HL-60/S4 treated with phorbol 12-myristate 13-acetate at 8.2 ng/mL for 4 days and 3 days (cell line): Measurements from ENCODE around the gene ALG12.

Experiments used
- in situ Hi-C: fragments of 300-500 bp; cut with MboI; formaldehyde crosslinking; loops from 2 replicates; pipeline ENCODE4 v1.15.0; 2022; ENCODE audit warnings: low sequenced_read_pairs

Gene ALG12

GRCh38 chr22:49918911-49919881, 958 bp upstream of the ALG12 start:
- in situ Hi-C loops, result no loop called here

GRCh38 chr22:49916831-49917230, 1.4 kb downstream of the ALG12 start:
- in situ Hi-C loops, result no loop called here

- in situ Hi-C loops, result no loop called here
Observed at GRCh38 chr22:49915610-49916009, 2.6 kb downstream of the ALG12 start.

- in situ Hi-C loops, result no loop called here
Observed at GRCh38 chr22:49914256-49914655, 4.0 kb downstream of the ALG12 start.

GRCh38 chr22:49913446-49913845, 4.8 kb downstream of the ALG12 start:
- in situ Hi-C loops, result no loop called here

GRCh38 chr22:49913026-49913425, 5.2 kb downstream of the ALG12 start:
- in situ Hi-C loops, result no loop called here

GRCh38 chr22:49911881-49912625, 6.2 kb downstream of the ALG12 start:
- in situ Hi-C loops, result no loop called here

GRCh38 chr22:49910229-49911155, 7.7 kb downstream of the ALG12 start:
- in situ Hi-C loops, result no loop called here

GRCh38 chr22:49909476-49910205, 8.6 kb downstream of the ALG12 start:
- in situ Hi-C loops, result no loop called here

GRCh38 chr22:49907807-49908206, 10.4 kb downstream of the ALG12 start:
- in situ Hi-C loops, result no loop called here

- in situ Hi-C loops, result no loop called here
Observed at GRCh38 chr22:49906799-49907290, 11.4 kb downstream of the ALG12 start.

GRCh38 chr22:49906071-49906798, 12.0 kb downstream of the ALG12 start:
- in situ Hi-C loops, result no loop called here

GRCh38 chr22:49905465-49905864, 12.8 kb downstream of the ALG12 start:
- in situ Hi-C loops, result no loop called here

- in situ Hi-C loops, result no loop called here
Observed at GRCh38 chr22:49904040-49904369, 14.2 kb downstream of the ALG12 start.

- in situ Hi-C loops, result no loop called here
Observed at GRCh38 chr22:49903322-49904039, 14.8 kb downstream of the ALG12 start.

GRCh38 chr22:49901457-49901856, 16.8 kb downstream of the ALG12 start:
- in situ Hi-C loops, result no loop called here

- in situ Hi-C loops, result no loop called here
Observed at GRCh38 chr22:49900441-49901230, 17.6 kb downstream of the ALG12 start.

- in situ Hi-C loops, result no loop called here
Observed at GRCh38 chr22:49899530-49899929, 18.7 kb downstream of the ALG12 start.
